ENCODE measurements around the gene CMTM7.
A peak's percentile ranks its signal among the peaks of the same experiment; 100 is the strongest.

CMTM7 gene

DNA sequence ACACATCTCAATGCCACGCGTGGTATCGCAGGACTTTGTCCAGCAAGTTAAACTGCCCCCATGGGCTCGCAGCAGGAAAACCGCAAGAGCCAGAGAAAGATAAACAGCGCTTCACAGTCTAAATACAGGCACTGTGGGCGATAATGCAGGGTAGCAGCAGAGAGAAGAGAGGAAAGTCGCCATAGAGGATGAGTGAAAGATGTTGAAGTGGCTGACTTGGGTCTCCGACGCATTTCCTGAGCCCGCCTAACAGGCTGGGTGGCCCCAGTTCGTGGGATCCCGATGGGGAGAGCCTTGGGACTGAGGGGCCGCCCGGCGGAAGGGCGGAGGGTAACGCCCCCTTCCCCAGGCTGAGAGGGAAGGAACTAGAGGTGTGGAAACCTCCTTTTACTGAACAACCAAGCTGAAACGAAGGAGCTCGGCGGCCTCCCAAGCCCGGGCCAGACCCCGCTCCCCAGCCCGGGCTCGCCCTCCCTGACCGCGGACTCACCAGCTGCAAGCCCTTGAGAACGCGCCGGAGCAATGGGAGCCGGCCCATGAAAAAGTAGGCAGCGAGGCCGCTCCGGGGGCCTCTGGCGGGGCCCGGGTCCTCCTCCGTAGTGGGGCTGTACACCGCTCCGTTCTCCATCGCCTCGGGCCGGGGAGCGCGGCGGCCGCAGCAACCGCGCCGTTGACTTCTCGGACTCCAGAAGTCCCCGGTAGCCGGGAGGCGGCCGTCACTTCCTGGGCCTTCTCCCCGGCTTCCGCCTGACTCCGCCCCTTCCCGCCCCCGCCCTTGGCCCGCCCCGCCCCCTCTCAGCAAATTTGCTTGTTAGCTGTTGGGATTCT, 110.7 kb downstream of the CMTM7 start, which contains the start of gene CMTM6:
CMTM6 (minus strand) TSS at position 735 of the 828 bp plus-strand sequence; CDS start at position 628, 107 bp downstream.
- TF ChIP-seq, protein P1, sequence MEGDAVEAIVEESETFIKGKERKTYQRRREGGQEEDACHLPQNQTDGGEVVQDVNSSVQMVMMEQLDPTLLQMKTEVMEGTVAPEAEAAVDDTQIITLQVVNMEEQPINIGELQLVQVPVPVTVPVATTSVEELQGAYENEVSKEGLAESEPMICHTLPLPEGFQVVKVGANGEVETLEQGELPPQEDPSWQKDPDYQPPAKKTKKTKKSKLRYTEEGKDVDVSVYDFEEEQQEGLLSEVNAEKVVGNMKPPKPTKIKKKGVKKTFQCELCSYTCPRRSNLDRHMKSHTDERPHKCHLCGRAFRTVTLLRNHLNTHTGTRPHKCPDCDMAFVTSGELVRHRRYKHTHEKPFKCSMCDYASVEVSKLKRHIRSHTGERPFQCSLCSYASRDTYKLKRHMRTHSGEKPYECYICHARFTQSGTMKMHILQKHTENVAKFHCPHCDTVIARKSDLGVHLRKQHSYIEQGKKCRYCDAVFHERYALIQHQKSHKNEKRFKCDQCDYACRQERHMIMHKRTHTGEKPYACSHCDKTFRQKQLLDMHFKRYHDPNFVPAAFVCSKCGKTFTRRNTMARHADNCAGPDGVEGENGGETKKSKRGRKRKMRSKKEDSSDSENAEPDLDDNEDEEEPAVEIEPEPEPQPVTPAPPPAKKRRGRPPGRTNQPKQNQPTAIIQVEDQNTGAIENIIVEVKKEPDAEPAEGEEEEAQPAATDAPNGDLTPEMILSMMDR (conservative IDR thresholded peaks at IDR 0.05; ENCODE audit: low read depth, low read length): no peak
- H3K4me3 ChIP-seq (ENCODE audit: low read depth, low read length): peak within 1 kb of the TSS; percentile 84
- DNase-seq (ENCODE audit: low read depth): peak; percentile 86

DNA sequence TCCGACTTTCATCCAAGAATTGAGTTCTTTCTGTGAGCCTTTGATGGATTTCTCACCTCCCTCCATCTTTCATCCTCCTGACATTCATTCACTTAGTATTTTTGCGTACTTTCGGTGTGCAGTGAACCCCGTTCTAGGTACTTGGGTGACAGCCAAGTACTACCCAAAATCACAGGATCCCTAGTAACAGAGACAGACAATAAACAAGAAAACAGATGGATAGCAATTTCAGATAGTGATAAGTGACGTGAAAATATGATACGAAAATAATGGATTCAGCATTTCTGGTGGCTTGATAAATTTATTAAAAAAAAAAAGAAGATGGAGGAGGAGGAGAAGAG, 111.3 kb downstream of the CMTM7 start:
- TF ChIP-seq, protein P1 (conservative IDR thresholded peaks at IDR 0.05; ENCODE audit: low read depth, low read length): no peak

More for the DNA sequence above, 111.3 kb downstream of the CMTM7 start:
- H3K4me3 ChIP-seq (ENCODE audit: low read depth, low read length): peak overlapping the region; percentile 84
- DNase-seq (ENCODE audit: low read depth): no peak

All from choroid plexus epithelial cell (primary cell).